Measurements from ENCODE around the gene GRP.

Gene GRP

GRCh38 chr18:59219672-59220163 is at the start of gene GRP:
TSS of gene GRP (plus strand) at chr18:59220158. CDS start at chr18:59220266, 108 bp downstream.
- DNase-seq (ENCODE audit: low read depth in 2 of 2), result no peak

- no peak for DNase-seq (ENCODE audit: low read depth in 2 of 2)
These were observed 47.2 kb upstream of the GRP start for GRCh38 chr18:59172664-59173249.

- no peak for DNase-seq (ENCODE audit: low read depth in 2 of 2)
These were observed 42.5 kb upstream of the GRP start for GRCh38 chr18:59177485-59177884.

GRCh38 chr18:59180150-59180845 is 39.7 kb upstream of the GRP start:
- no peak for DNase-seq (ENCODE audit: low read depth in 2 of 2)

- no peak for DNase-seq (ENCODE audit: low read depth in 2 of 2)
These were observed 37.3 kb upstream of the GRP start for GRCh38 chr18:59182673-59183072.

- no peak for DNase-seq (ENCODE audit: low read depth in 2 of 2)
These were observed 30.9 kb upstream of the GRP start for GRCh38 chr18:59189008-59189407.

GRCh38 chr18:59189746-59190145 is 30.2 kb upstream of the GRP start:
- no peak for DNase-seq (ENCODE audit: low read depth in 2 of 2)

- DNase-seq (ENCODE audit: low read depth in 2 of 2), result no peak
These were observed 23.7 kb upstream of the GRP start for GRCh38 chr18:59196161-59196725.

GRCh38 chr18:59197636-59198035 is 22.3 kb upstream of the GRP start:
- DNase-seq (ENCODE audit: low read depth in 2 of 2), result no peak

- DNase-seq (ENCODE audit: low read depth in 2 of 2), result no peak
These were observed 21.7 kb upstream of the GRP start for GRCh38 chr18:59198215-59198614.

GRCh38 chr18:59200787-59201186 is 19.2 kb upstream of the GRP start:
- DNase-seq (ENCODE audit: low read depth in 2 of 2), result no peak

- no peak for DNase-seq (ENCODE audit: low read depth in 2 of 2)
These were observed 17.6 kb upstream of the GRP start for GRCh38 chr18:59202258-59202820.

- no peak for DNase-seq (ENCODE audit: low read depth in 2 of 2)
These were observed 12.5 kb upstream of the GRP start for GRCh38 chr18:59207506-59207905.

GRCh38 chr18:59208602-59209125 is 11.3 kb upstream of the GRP start:
- no peak for DNase-seq (ENCODE audit: low read depth in 2 of 2)

GRCh38 chr18:59210299-59210698 is 9.7 kb upstream of the GRP start:
- no peak for DNase-seq (ENCODE audit: low read depth in 2 of 2)

- no peak for DNase-seq (ENCODE audit: low read depth in 2 of 2)
These were observed 8.3 kb upstream of the GRP start for GRCh38 chr18:59211629-59212028.

GRCh38 chr18:59218018-59218417 is 1.9 kb upstream of the GRP start:
- DNase-seq (ENCODE audit: low read depth in 2 of 2), result no peak

GRCh38 chr18:59220164-59220783 is 316 bp downstream of the GRP start:
- no peak for DNase-seq (ENCODE audit: low read depth in 2 of 2)

GRCh38 chr18:59220784-59221765 is 1.1 kb downstream of the GRP start:
- DNase-seq (ENCODE audit: low read depth in 2 of 2), result no peak

- DNase-seq (ENCODE audit: low read depth in 2 of 2), result no peak
These were observed 2.4 kb downstream of the GRP start for GRCh38 chr18:59222341-59222740.

- DNase-seq (ENCODE audit: low read depth in 2 of 2), result no peak
These were observed 8.4 kb downstream of the GRP start for GRCh38 chr18:59228351-59228750.
